Measurements from ENCODE around the gene TMX2. TPM values are rescaled to one million over a fixed set of nuclear protein-coding genes. Genes with fewer than 3 reads are reported as not detected.

TMX2 gene
- total RNA-seq = 41.4 and 48.2 TPM in 2 replicates

GRCh38 chr11:57712256-57713150, at the start of gene TMX2:
Gene TMX2 (plus strand): TSS chr11:57712593. CDS start chr11:57712619, 26 bp downstream.

GRCh38 chr11:57667736-57668433, 44.5 kb upstream of the TMX2 start, which contains the start of gene ZDHHC5:
Gene ZDHHC5 (plus strand): TSS chr11:57668114. CDS start chr11:57673091, 4,977 bp downstream.

DNA sequence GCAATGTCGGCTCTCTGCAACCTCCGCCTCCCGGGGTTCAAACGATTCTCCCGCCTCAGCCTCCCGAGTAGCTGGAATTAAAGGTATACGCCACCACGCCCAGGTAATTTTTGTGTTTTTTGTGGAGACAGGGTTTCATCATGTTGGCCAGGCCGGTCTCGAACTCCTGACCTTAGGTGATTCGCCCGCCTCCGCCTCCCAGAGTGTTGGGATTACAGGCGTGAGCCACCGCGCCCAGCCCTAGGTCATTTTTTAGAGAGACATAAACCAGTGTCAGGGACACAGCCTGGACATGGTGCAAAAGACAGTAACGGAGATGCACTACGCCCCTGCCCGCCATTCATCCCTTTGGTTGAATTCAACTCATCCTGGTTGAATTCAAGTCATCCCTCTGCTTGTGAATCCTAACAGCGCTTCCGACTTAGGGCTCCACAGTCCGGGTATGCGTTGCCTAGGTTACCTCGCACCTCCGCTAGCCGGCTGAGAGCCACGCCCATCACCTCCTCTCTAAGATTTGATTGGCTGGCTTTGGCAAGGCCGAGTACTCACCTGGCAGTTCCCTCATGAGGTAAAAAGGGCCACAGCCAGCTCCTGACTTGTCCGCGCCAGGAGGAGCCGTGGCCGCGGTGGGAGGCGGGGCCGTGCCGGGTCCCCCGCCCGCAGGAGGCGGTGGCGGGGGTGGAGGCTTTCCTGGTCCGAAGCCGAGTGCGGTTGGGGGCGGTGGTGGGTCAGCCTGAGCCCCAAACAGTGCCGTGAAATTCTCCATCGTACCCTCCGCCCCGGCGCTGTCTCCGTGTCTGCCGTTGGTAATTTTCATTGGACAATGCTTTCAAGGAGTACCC, 758 bp upstream of the TMX2 start, which contains the start of gene MED19:
TSS of gene MED19 (minus strand) at position 802 of the 842 bp plus-strand sequence. CDS start at position 766, 36 bp downstream.

DNA sequence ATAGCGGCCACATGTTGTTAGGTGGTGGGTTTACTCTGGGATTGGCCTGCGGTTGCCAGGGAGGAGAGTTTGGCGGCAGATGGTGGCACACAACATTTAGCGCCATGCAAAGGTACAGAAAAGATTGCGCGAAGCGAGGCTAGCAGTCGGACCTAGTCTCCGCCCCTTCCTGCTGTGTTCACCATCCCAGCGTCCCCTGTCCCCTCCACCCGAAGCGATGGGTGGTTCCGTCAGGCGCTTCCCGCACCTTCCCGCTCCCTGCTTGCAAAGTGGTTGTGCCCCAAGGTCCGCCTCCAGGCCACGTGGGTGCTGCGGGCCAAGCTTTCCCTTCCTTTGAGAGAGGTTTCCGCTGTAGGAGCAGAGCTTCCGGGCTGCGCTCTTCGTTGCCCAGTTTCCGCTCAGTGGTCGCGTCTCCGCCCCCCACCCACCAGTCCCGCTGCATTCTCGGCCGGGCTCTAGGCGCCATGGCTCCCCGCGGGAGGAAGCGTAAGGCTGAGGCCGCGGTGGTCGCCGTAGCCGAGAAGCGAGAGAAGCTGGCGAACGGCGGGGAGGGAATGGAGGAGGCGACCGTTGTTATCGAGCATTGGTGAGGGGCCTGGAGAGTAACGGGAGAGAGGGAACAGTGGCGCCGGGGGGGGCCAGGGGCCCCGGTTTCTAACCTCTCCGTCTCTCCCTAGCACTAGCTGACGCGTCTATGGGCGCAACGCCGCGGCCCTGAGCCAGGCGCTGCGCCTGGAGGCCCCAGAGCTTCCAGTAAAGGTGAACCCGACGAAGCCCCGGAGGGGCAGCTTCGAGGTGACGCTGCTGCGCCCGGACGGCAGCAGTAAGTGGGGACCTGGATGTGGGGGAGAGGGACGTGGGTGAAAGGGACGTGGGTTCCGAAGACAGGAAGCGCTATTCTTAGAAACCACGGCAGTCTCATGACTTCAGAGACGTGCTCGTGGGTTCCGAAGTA, 29.0 kb downstream of the TMX2 start, which contains the start of gene SELENOH:
TSS of gene SELENOH (plus strand) at position 360 of the 955 bp plus-strand sequence. CDS start at position 465, 105 bp downstream.

DNA sequence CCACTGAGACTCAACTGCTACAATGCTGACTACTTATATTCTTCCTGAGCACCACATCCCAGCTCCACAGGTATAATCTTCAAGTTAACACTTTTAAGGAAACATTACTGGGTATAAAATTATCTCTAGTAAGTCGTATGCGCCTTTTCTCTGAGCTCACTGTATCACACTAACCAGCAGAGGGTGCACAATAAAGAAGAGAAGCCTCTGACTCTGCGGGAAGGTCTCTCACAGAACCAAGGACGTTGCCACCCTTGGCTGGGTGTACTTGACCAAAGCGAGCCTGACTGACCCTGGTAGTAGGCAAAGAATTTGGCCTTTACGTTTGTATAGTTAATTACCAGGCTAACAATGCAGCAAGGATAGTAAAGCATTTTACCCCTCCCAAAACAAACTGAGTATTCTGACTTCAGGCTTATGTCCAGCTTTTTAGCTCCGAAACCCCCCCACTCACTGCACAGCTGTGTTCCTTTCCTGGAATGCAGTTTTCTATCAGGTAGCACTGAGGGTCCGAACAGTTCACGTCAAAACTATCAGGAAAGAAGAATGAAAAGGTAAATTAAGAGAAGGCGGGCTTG, 39.4 kb downstream of the TMX2 start, which contains the start of gene BTBD18:
TSS of gene BTBD18 (minus strand) at position 144 of the 578 bp plus-strand sequence. CDS start 631 bp downstream, outside the sequence.

GRCh38 chr11:57761301-57762234, 49.2 kb downstream of the TMX2 start, which contains the start of gene CTNND1:
Gene CTNND1 (plus strand): TSS chr11:57761802. CDS start chr11:57791479, 29,677 bp downstream.

Small RNAs within 50 kb of the gene (small RNA-seq; reads per million reads assigned to genes)
- gene TMX2-CTNND1 = not detected

Other genes with a start within 250 kb of the TMX2 start
- gene SLC43A1, start 196.9 kb upstream of the TMX2 start, total RNA-seq = 12.9 and 19.1 TPM in 2 replicates
- 10.5 and 12.3 TPM in 2 replicates for gene TIMM10, start 181.8 kb upstream of the TMX2 start, total RNA-seq
- not detected in 2 replicates for gene SMTNL1, start 175.0 kb upstream of the TMX2 start, total RNA-seq
- 64.8 and 65.7 TPM in 2 replicates for gene UBE2L6, start 144.9 kb upstream of the TMX2 start, total RNA-seq
- gene SERPING1, start 114.9 kb upstream of the TMX2 start, total RNA-seq = 22.2 and 24.5 TPM in 2 replicates
- gene YPEL4, start 62.7 kb upstream of the TMX2 start, total RNA-seq = 0.73 and 0.97 TPM in 2 replicates
- 13.8 and 17.5 TPM in 2 replicates for gene CLP1, start 54.8 kb upstream of the TMX2 start, total RNA-seq
- gene ZDHHC5, start 44.5 kb upstream of the TMX2 start, total RNA-seq = 53.9 and 57.3 TPM in 2 replicates
- gene MED19, start 378 bp upstream of the TMX2 start, total RNA-seq = 10.2 and 10.9 TPM in 2 replicates
- gene SELENOH, start 28.9 kb downstream of the TMX2 start, total RNA-seq = 46.9 and 57.4 TPM in 2 replicates
- gene BTBD18, start 39.2 kb downstream of the TMX2 start, total RNA-seq = not detected in 2 replicates
- gene CTNND1, start 49.2 kb downstream of the TMX2 start, total RNA-seq = 130 and 142 TPM in 2 replicates

Measured in hair follicle dermal papilla cell (primary cell).